ENCODE data around the gene PTRH2.
A peak's percentile ranks its signal among the peaks of the same experiment; 100 is the strongest.
"Not testable (repeated sequence)": the region's sequence is repeated elsewhere in the genome, so short reads cannot be mapped to it uniquely, and the experiment has no call there.

The PTRH2 gene

GRCh38 chr17:59707149-59707970 lies at the start of gene PTRH2, which contains the start of gene VMP1:
TSS of gene PTRH2 (minus strand) at chr17:59707430. CDS start at chr17:59697978, 9,452 bp downstream.
TSS of gene VMP1 (plus strand) at chr17:59707654. CDS start at chr17:59731447, 23,793 bp downstream.
- DNase-seq (ENCODE audit: extremely low spot score, insufficient read length, low read depth) (peak; percentile 97), FAIRE-seq (peak; percentile 97)

- FAIRE-seq (no peak), DNase-seq (ENCODE audit: extremely low spot score, insufficient read length, low read depth) (no peak)
Observed at GRCh38 chr17:59756236-59756818, 49.1 kb upstream of the PTRH2 start.

GRCh38 chr17:59755069-59755468 lies 47.8 kb upstream of the PTRH2 start:
- not testable (repeated sequence) for FAIRE-seq; DNase-seq (ENCODE audit: extremely low spot score, insufficient read length, low read depth)

- DNase-seq (ENCODE audit: extremely low spot score, insufficient read length, low read depth) (no peak), FAIRE-seq (no peak)
Observed at GRCh38 chr17:59754552-59754951, 47.3 kb upstream of the PTRH2 start.

- FAIRE-seq: peak; percentile 44
Observed at GRCh38 chr17:59753522-59754467, 46.6 kb upstream of the PTRH2 start.

GRCh38 chr17:59752922-59753321 lies 45.7 kb upstream of the PTRH2 start:
- FAIRE-seq (no peak), DNase-seq (ENCODE audit: extremely low spot score, insufficient read length, low read depth) (no peak)

More at GRCh38 chr17:59753522-59754467, 46.6 kb upstream of the PTRH2 start:
- peak; percentile 25 for DNase-seq (ENCODE audit: extremely low spot score, insufficient read length, low read depth)

- FAIRE-seq (no peak), DNase-seq (ENCODE audit: extremely low spot score, insufficient read length, low read depth) (no peak)
Observed at GRCh38 chr17:59752446-59752845, 45.2 kb upstream of the PTRH2 start.

GRCh38 chr17:59751955-59752413 lies 44.8 kb upstream of the PTRH2 start:
- DNase-seq (ENCODE audit: extremely low spot score, insufficient read length, low read depth): no peak
- peak; percentile 35 for FAIRE-seq

GRCh38 chr17:59748591-59748990 lies 41.4 kb upstream of the PTRH2 start:
- FAIRE-seq: no peak
- no peak for DNase-seq (ENCODE audit: extremely low spot score, insufficient read length, low read depth)

- DNase-seq (ENCODE audit: extremely low spot score, insufficient read length, low read depth) (no peak), FAIRE-seq (no peak)
Observed at GRCh38 chr17:59746849-59747445, 39.7 kb upstream of the PTRH2 start.

- DNase-seq (ENCODE audit: extremely low spot score, insufficient read length, low read depth): no peak
- FAIRE-seq: no peak
Observed at GRCh38 chr17:59745040-59745439, 37.8 kb upstream of the PTRH2 start.

- FAIRE-seq (no peak), DNase-seq (ENCODE audit: extremely low spot score, insufficient read length, low read depth) (no peak)
Observed at GRCh38 chr17:59743842-59744241, 36.6 kb upstream of the PTRH2 start.

- FAIRE-seq: no peak
Observed at GRCh38 chr17:59737324-59737723, 30.1 kb upstream of the PTRH2 start.

GRCh38 chr17:59734226-59734625 lies 27.0 kb upstream of the PTRH2 start:
- DNase-seq (ENCODE audit: extremely low spot score, insufficient read length, low read depth): no peak
- FAIRE-seq: no peak

More at GRCh38 chr17:59737324-59737723, 30.1 kb upstream of the PTRH2 start:
- no peak for DNase-seq (ENCODE audit: extremely low spot score, insufficient read length, low read depth)

GRCh38 chr17:59733697-59734096 lies 26.5 kb upstream of the PTRH2 start:
- DNase-seq (ENCODE audit: extremely low spot score, insufficient read length, low read depth): no peak
- no peak for FAIRE-seq

GRCh38 chr17:59730268-59730834 lies 23.1 kb upstream of the PTRH2 start:
- FAIRE-seq (no peak), DNase-seq (ENCODE audit: extremely low spot score, insufficient read length, low read depth) (no peak)

GRCh38 chr17:59727817-59728533 lies 20.7 kb upstream of the PTRH2 start:
- FAIRE-seq (no peak), DNase-seq (ENCODE audit: extremely low spot score, insufficient read length, low read depth) (no peak)

GRCh38 chr17:59725691-59726090 lies 18.5 kb upstream of the PTRH2 start:
- FAIRE-seq (no peak), DNase-seq (ENCODE audit: extremely low spot score, insufficient read length, low read depth) (no peak)

GRCh38 chr17:59723607-59724006 lies 16.4 kb upstream of the PTRH2 start:
- no peak for FAIRE-seq

More at GRCh38 chr17:59723607-59724006, 16.4 kb upstream of the PTRH2 start:
- no peak for DNase-seq (ENCODE audit: extremely low spot score, insufficient read length, low read depth)

Measured in GM18507 (cell line).